Bladder microvascular endothelial cell (primary cell): ENCODE data around the gene EPHX1. TPM values are rescaled to one million over a fixed set of nuclear protein-coding genes. Genes with fewer than 3 reads are reported as not detected.

ENCODE experiments used
- total RNA-seq: library from RNA; depleted of rRNA; stranded (reverse); fragments of >200 nt; gene quantifications from 2 replicates; pipeline ENCODE4 v1.2.3, GENCODE V29; 2014

Gene EPHX1
- total RNA-seq = 13.9 and 42.7 TPM in 2 replicates

DNA sequence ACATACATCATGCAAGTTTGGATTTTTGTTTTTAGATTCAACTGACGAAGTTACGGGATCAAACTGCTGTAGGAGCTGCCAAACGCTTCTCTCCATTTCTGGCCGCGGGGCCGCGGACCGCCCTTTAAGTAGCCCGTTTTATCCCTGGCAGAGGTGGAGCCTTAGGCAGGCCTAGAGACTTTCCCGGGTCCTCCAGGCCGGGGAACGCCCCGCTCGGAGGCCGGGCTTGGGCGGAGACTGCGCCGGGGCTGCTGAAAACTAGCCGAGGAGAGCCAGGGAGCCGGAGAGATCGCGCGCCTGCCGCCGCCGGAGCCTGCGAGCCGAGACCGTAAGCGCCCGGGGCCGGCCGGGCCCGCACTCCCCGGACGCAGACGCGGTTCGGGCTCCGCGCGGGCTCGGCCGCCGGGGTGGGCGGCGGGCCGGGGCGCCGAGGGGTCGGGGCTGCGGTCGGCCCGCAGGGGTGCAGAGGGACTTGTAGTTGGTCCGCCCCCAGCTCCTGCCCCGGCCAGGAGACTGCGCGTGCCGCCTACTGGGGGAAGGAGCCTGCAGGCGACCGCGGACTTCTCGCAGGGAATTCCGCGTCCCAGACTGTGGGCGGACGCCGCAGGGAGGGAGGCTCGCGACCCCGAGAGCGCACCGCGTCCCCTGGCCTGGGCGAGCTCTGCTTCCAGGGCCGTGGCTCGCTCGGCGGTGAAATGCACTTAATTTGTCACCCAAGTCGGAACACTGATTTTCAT lies at the start of gene EPHX1:
EPHX1 (plus strand) TSS at position 283 of the 737 bp plus-strand sequence. CDS start 18,606 bp downstream, outside the sequence.

GRCh38 chr1:225777583-225778336 lies 32.2 kb upstream of the EPHX1 start, which contains the start of gene SRP9:
TSS of gene SRP9 (plus strand) at chr1:225777826. CDS start at chr1:225777941, 115 bp downstream.

DNA sequence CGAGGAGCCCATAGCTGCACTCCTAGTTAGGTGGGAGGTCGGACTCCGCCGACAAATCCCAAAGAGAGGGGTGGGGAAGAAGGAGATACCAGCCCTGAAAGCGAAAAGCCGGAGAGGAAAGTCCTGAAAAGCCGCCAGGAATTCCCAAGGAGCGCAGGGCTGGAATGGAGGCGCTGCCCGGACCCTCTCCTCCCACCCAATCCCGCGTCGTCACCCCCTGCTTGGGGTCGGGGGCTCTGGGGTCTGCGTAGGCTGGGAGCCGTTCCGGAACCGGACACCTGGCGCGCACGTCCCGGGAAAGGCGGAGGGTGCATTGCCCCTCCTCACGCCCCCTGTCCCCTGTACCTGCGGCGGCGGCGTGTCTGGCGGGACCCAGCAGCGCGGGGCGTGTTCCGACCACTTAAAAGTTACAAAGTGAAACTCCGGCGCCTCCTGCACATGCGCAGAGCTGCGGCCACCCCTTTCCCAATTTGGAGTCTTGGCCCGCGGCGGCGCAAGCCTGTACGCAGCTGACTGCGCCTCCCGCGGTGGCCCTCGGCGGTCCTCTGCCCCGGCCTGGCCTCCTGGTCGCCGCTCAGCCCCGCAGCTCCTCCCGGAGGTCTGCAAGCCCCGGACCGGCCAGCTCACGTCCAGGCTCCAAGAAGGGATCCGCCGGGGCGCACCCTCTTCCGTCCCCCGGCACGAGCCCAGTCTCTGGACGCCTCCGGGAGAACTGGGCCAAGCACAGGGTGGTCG lies 72.2 kb downstream of the EPHX1 start, which contains the start of gene TMEM63A:
TMEM63A (minus strand) TSS at position 422 of the 735 bp plus-strand sequence. CDS start 4,800 bp downstream, outside the sequence.

DNA sequence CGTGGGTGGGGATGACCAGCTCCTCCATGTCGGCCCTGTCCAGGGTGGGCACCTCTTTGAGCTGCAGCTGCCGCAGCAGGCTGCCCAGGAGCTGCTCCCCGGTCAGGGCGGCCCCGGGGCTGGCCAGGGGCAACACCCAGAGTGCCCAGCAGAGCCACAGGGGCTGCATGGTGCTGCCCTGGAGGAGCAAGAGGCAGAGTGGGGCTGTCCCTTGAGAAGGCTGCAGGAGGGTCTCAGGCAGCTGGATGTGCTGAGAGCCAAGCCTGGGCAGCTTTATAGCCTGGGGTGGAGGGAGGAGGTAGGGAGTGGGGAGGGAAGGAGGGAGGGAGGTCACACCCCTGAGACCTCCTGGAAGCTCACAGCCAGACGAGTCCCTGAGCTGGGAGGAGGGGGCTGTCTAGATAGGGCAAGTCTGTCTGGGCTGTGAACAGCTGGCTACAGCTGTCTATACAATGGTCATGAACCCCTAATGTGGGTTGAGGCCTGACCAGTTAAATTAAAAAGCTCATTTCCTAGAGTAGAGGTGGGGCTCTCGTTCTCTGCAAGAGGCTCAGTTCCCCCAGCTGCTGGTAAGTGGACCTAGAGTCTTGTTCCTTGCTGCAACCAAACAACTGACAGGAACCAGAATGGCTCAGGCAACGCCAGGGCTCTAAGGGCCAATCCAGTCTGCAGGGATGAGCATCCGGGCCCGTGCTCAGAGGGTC lies 79.1 kb downstream of the EPHX1 start, which contains the start of gene LEFTY1:
LEFTY1 (minus strand) TSS at position 249 of the 704 bp plus-strand sequence; CDS start at position 169, 80 bp downstream.

Other genes starting within 250 kb of the EPHX1 start
- gene ENAH, start 157.0 kb upstream of the EPHX1 start, total RNA-seq = 27.4 and 68.7 TPM in 2 replicates
- 174 and 239 TPM in 2 replicates for gene SRP9, start 32.3 kb upstream of the EPHX1 start, total RNA-seq
- 7.6 and 20.6 TPM in 2 replicates for gene TMEM63A, start 72.3 kb downstream of the EPHX1 start, total RNA-seq
- not detected in 2 replicates for gene LEFTY1, start 79.0 kb downstream of the EPHX1 start, total RNA-seq
- 26.7 and 32.9 TPM in 2 replicates for gene PYCR2, start 114.1 kb downstream of the EPHX1 start, total RNA-seq
- gene LEFTY2, start 131.1 kb downstream of the EPHX1 start, total RNA-seq = not detected in 2 replicates
- 19.8 and 29.5 TPM in 2 replicates for gene SDE2, start 189.2 kb downstream of the EPHX1 start, total RNA-seq